Fibroblast of skin of right biceps (primary cell): ENCODE data around the gene AMPD3.
"Not testable (repeated sequence)": the region's sequence is repeated elsewhere in the genome, so short reads cannot be mapped to it uniquely, and the experiment has no call there.

ENCODE experiments used
- DNase-seq: peaks from one replicate; pipeline ENCODE4 v3.0.0-alpha.2; 2013

AMPD3 gene

GRCh38 chr11:10454878-10455631 lies at the start of gene AMPD3:
AMPD3 (plus strand) TSS chr11:10455264; CDS start chr11:10461520, 6,256 bp downstream.
- DNase-seq = peak; percentile 72

GRCh38 chr11:10405865-10406592 lies 49.0 kb upstream of the AMPD3 start:
- DNase-seq = peak; percentile 89

GRCh38 chr11:10407055-10407454 lies 48.0 kb upstream of the AMPD3 start:
- peak; percentile 79 for DNase-seq

- no peak for DNase-seq
Observed at GRCh38 chr11:10407749-10408685, 47.0 kb upstream of the AMPD3 start.

- no peak for DNase-seq
Observed at GRCh38 chr11:10409207-10409661, 45.8 kb upstream of the AMPD3 start.

GRCh38 chr11:10410106-10410843 lies 44.8 kb upstream of the AMPD3 start:
- DNase-seq = no peak

- DNase-seq = no peak
Observed at GRCh38 chr11:10410844-10411200, 44.2 kb upstream of the AMPD3 start.

- DNase-seq = no peak
Observed at GRCh38 chr11:10412266-10412665, 42.8 kb upstream of the AMPD3 start.

- DNase-seq = no peak
Observed at GRCh38 chr11:10413268-10413667, 41.8 kb upstream of the AMPD3 start.

- DNase-seq = no peak
Observed at GRCh38 chr11:10414181-10414580, 40.9 kb upstream of the AMPD3 start.

GRCh38 chr11:10414659-10415058 lies 40.4 kb upstream of the AMPD3 start:
- DNase-seq = peak; percentile 40

GRCh38 chr11:10415817-10416392 lies 39.2 kb upstream of the AMPD3 start:
- no peak for DNase-seq

GRCh38 chr11:10418259-10418949 lies 36.7 kb upstream of the AMPD3 start:
- peak; percentile 52 for DNase-seq

GRCh38 chr11:10418950-10419310 lies 36.1 kb upstream of the AMPD3 start:
- DNase-seq = no peak

GRCh38 chr11:10426475-10426874 lies 28.6 kb upstream of the AMPD3 start:
- DNase-seq = peak; percentile 37

- no peak for DNase-seq
Observed at GRCh38 chr11:10428453-10428852, 26.6 kb upstream of the AMPD3 start.

GRCh38 chr11:10429526-10429925 lies 25.5 kb upstream of the AMPD3 start:
- no peak for DNase-seq

- no peak for DNase-seq
Observed at GRCh38 chr11:10432493-10432892, 22.6 kb upstream of the AMPD3 start.

- no peak for DNase-seq
Observed at GRCh38 chr11:10432971-10433370, 22.1 kb upstream of the AMPD3 start.

GRCh38 chr11:10436224-10436623 lies 18.8 kb upstream of the AMPD3 start:
- DNase-seq = no peak

GRCh38 chr11:10436683-10437082 lies 18.4 kb upstream of the AMPD3 start:
- DNase-seq = not testable (repeated sequence)
